Limb (tissue), 2 donors: Measurements from ENCODE around the gene SYNDIG1.
"Not testable (repeated sequence)": the region's sequence is repeated elsewhere in the genome, so short reads cannot be mapped to it uniquely, and the experiment has no call there.

ENCODE experiments used
- DNase-seq, 2 donors: peaks; one replicate each; pipeline ENCODE4 v3.0.0-alpha.2; 2016; ENCODE audit errors: extremely low spot score in 2 of 2

SYNDIG1 gene

DNA sequence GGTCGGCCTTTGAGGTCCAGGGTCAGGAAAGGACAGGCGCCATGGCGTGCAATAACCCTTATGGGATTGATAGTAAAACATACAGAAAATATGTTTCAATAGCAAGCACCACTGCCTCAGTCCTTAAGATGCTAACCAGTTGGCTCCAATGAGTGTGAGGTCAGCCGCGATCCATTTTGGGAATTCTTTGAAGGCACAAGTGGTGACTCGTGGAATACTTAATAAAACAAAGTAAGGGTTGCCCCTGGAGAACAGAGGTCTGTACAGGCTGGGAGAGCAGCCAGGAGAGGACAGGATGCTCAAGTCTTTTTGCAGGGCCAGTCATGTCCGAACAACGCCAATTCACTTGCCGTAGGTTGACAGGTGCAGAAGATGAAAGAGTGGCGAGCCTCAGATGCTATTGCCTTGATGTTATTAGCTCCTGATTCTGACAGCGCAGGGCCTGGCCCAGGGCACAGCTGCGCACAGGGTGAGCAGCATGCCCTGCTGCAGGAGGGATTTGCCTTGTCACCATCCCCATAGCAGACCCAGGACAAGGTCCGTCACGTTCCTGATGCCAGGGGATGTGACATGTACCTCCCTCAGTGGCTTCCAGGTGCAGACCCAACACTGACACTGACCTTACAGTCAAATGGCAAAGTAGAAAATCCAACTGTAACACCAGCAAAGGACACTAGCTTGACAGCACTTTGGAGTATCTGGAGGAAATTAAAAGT is 21.8 kb downstream of the SYNDIG1 start:
- peak in 1 of 2 donors; percentile 21 for DNase-seq

DNA sequence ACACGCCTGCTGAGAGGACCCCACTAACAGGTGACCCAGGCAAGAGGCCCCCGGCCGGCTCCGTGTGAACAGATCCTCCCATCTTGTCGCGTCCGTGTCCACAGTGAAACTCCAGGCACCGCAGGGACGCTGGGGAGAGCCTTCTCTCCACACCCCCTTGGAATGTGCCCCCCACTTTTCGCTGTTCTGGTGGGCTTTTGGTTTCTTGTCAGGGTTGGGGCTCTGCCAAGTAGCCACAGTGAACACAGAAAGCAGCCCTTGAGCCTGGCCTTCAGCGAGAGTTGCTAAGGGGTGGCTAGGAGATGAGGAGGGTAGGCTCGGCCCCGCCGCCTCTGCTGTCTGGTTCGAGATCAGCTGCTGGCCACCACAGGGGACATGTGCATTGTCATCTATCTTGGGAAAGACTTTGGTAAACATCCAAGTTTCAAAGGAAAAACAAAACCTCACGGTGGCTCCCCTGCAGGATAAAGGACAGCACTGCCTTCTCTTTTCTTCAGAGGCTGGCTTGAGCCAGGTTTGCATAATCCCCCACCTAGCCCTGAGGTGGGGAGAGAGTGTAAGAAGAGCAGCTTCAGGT is 22.7 kb downstream of the SYNDIG1 start:
- peak in 1 of 2 donors; percentile 22 for DNase-seq

DNA sequence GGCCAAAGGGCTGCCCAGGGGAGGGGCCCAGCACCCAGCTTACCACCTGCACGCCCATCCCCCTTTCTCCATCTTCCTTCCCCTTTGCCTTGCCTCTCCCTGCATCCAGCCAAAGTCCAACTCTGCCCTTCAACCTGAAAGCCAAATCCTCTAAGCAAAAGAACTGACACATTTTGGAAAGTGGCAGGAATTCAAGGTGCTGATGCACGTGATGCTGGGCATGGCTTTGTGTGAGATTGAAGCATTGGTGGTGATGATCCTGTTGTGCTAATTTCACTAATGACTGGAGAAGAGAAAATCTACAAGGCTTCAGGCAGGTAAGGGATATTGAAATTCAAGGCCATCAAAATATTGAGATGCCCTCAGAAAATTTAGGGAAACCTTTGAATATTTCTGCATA is 23.3 kb downstream of the SYNDIG1 start:
- no peak for DNase-seq

DNA sequence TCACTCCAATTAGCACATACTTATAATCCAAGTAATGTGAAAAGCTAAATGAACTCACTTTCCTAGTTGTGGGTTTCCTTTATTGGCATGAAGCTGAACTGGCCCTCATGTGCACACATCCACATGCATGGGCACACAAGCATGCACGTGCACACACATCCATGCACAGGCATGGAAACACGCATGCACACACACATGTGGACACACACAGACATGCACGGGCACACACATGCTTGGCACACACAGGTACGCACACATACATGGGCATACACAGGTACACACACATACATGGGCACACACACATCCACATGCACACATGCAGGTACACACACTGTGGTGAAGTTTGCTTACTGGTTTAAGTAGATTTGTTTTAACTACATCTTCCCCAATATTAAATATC is 23.8 kb downstream of the SYNDIG1 start:
- DNase-seq: no peak

DNA sequence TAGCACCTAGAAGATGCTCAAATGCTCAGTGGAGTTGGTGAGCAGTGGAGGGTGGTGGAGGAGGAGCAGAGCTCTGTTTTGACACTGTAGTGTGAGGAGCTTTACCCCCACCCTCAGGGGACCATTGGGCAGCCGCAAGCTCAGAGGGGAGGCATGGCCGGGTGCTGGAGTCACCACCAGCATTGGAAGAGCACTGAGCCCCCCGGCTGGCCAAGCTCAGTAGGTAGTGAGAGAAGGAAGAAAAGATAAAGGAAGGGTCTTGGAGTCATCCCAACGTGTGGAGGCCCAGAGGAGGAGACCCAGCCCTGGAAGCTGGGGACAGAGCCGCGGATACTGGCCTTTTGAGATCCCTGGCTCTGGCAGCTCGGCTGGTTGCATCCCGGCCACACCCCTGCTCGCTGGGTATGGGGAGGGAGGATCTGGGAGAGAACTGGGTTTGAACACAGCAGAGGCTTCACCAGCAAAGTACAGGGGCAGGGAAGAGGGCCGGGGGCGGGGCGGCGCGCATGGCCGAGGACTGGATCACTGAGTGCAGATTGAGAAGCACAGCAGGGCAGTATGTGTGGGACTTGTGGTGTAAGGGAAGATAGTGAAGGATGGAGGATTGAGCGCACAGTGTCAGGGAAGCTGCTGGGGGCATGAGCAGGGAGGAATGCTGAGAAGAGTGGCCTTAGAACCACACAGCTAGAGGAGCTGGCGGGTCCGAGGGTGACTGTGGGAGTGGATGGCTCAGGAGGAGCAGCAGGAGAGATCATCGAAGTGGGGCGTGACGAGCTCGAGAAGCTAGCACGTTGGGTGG is 24.4 kb downstream of the SYNDIG1 start:
- no peak for DNase-seq

DNA sequence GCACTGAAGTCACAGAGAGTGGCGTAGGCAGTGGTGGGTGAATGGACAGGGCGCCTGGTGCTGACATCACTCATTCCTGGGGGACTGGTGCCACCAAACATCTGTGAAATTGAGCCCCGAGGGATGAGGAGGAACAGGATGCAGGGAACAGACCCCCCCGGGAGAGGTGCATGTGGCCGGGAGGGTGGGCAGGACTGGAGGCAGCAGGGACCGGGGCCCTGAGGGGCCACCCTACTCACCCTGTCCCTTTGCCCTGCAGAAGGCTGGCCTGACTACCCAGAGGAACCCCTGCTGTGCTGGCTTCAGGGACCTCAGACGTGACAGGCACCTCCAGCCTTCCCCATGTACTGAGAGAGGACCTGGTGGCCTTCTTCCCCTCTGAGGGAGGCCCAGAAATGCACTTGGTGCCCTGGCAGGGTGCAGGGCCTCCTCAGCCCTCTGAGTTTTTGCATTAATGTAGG is 25.1 kb downstream of the SYNDIG1 start:
- DNase-seq: no peak

DNA sequence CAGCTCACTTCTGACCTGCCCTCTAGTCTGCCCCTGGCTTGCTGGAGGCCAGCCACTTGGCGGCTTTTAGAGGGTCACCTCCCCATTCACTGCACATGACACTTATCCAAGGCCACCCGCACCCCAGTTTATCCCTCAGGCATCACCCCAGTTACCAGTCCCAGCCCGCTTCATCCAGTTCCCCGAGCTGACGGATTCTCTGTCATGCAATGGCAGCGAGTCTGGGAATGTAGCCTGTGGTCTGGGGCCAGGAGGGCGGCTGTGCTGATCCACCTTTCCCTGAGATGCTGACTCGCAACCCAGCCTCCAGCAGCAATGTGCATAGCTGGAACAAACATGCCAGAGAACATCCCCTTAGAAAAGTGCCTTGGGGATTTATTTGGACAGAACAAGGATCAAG is 25.8 kb downstream of the SYNDIG1 start:
- DNase-seq: no peak

DNA sequence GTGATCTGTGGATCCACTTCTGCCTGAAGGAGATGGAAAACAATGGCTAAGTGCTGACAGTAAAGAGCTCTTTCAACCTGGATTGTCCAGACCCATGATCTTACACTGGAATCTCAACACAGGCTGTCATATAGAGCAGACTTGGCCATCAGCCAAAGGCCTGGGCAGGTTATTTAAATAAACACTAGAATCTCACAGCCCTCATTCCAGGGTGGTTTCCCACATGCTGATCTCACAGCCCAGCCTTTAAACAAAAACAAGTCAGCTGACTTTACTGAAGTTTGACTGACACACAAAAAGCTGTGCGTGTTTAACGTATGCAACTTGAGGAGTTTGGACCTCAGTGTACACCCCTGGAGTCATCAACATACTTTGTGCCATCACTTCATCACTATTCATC is 28.4 kb downstream of the SYNDIG1 start:
- DNase-seq: no peak

DNA sequence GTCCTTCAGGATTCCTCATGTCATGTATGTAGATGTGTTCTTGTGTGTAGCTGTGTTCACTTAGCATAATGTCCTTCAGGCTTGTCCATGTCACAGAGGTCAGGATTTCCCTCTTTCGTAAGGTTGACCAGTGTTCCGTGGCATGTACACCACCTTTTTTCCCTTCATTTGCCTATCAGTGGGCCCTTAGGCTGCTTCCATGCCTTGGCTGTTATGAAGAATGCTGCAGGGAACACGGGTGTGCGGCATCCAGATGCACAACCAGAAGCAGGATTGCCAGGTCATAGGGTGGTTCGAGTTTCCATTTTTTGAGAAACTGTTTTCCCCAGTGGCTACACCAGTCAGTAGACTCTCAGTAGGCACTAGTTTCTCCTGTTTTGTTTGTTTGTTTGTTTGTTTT is 29.2 kb downstream of the SYNDIG1 start:
- no peak for DNase-seq

DNA sequence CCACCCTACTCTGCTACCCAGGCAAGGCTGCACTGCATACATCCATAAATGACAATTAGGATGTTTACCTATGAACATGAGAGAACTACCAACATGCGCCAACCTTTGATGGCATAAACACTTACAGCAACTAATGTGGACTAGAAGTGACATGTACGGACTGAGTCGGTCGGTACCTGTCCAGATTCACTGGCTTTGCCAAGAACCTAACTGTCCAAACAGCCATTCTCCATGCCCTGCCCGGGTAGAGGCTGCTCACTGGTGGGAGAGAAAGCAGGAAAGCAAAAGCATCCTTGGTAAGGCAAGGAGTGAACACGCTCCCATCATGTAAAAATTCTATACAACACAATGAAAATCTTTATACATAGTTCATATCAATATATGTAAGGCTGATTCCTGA is 30.0 kb downstream of the SYNDIG1 start:
- no peak for DNase-seq

DNA sequence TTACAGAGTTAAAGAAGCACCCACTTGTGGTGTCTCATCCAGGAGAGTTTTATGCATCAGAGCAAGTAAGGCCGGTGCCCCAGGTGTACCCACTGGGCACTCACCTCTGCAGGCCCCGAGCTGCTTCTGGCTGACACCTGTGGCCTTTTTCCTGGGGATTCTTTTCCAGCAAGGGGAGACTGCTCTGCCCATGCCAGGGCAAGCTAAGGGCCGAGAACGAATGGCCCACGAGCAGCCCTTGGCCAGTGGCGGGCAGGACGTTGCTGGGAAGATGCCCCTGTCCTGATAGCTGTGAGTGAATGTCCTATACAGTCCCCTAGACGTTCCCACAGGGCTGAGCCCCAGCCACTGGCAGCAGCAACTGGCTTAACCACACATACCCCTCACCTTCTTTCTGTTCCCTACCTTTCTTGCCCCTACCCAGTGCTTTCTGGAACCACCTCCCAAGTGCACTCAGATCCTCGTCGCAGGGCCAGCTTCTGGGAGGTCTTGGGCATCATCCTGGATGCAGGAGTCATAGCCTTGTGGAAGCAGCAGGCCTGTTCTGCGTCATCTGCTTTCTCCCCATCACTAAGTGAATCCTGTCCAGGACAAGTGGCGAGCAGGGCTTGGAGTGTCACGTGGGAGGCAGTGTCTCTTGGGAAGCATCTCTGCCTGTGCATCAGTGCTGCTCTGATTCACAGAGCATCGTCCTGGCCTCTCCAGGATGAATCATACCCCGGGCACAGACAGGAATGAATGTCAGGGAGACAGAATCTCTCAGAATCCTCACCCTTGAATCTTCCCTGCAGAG is 32.5 kb downstream of the SYNDIG1 start:
- DNase-seq: no peak

DNA sequence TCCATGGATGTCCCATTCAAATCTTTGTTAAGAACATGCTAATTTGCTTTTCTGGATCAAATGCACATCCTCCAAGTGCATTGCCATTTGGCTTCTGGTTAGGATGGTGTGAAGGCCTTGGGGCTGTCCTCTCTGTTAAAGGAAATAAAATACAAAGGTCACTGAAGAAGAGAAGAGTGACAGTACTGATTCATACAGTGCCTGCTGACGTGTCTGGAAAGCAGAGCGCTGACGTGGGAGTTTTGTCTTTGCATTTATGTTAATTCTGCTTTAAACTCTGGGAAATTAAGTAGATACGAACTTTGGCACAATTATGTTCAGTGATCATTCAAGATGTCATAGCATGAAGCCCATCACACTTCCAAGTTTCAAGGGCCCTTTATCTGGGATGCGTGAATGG is 33.2 kb downstream of the SYNDIG1 start:
- no peak for DNase-seq

DNA sequence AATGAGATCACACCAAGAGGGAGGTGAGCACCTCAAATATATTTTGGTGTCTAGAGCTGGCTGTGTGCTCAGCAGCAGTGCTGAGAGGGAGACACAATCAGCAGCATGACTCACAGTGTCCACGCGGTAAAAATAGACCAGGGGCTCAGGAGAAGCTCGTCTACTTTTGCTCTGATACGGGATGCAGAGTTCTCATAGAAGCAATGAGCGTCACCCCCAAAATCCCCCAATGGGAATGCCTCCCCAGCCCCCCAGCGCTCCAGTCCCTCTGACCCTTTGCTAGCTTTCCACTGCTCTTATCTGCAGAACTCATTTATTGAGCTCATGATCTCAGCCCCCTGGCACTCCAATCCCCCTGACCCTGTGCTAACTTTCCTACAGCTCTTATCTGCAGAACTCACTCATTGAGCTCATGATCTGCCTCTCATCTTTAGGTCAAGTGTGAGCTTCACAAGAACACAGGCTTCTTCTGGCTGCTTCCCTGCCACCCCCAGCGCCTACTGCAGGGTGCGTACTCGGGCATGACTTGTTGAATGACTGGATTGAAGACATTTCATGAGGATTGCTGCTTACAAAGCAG is 34.0 kb downstream of the SYNDIG1 start:
- no peak for DNase-seq

DNA sequence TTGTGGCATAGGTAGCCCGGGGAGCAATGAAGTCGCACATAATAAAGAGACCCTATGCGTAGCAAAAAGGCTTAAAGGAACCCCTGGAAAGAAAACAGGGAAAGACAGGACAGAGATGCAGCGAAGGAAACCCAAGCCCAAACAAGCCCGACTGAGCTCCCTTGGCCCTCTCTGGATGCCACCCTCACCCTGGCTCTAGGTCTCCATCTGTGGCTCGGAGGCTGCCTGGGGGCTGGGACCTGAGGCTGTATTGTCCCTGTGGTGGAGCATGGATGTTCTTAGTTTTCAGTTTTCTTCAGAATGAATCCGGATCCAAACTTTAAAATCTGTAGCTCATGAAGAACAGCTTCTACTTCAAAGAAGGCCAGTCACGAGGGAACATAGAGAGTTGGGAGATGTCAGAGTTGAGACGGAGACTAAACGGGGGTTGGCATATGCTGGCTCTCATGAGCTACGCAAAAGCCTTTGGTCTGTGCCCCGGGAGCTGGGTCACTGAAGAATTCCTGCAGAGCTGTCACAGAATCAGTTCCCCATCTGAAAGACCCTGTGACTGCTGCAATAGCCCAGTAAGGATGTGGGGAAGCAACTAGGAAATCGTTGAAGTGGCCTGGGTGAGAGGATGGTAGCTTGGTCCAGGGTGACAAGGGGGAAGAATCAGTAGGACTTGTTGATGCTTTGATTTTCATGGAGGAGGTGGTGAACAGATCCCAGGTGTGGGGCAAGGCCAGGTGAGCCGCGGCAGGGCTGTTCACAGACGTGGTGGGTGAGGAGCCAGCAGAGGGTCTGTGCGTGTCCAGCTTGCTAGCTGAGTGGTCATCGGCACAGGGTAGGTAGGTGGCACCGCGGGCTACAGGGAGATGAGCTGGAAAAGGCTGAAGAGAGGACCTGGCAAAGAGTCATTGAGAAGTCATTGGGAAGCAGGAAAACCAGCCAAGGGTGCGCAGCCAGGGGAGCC is 35.2 kb downstream of the SYNDIG1 start:
- DNase-seq: no peak

DNA sequence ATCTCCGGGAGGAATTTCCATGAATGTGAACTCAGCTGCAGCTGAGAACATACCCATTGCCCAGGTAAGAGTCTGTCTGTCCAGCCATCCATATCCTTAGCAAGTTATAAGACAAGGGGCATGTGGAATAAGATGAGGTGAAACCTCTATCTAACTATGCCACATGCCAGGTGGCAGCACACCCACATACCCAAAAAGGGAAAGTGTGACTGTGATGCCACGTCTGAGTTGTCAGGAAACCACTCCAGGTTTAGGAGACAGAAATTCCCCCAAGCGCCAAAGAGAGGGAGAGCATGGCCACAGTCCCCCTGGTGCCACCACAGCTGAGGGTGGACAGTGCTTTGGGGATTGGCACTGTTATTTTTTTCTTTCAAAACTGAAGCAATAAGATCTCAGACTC is 36.7 kb downstream of the SYNDIG1 start:
- DNase-seq: no peak

DNA sequence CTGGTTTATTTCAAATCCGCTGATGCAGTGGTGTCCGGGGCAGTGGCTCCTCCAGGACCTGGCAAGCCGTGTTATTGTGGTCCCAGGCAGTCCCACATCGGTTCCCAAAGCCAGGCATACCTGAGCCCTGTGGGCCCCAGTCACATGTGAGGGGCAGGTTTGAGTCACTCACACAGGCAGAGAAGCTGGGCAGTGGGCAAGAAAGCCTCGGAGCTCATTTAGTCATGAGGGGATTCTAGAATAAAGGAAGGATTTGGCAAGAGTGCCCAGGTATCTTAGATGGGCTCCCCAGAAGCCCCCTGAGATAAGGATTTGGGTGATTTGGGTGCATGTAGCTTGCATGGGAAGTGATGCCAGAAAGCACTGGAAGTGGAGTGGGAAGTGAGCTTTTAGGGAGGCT is 37.3 kb downstream of the SYNDIG1 start:
- DNase-seq: no peak

DNA sequence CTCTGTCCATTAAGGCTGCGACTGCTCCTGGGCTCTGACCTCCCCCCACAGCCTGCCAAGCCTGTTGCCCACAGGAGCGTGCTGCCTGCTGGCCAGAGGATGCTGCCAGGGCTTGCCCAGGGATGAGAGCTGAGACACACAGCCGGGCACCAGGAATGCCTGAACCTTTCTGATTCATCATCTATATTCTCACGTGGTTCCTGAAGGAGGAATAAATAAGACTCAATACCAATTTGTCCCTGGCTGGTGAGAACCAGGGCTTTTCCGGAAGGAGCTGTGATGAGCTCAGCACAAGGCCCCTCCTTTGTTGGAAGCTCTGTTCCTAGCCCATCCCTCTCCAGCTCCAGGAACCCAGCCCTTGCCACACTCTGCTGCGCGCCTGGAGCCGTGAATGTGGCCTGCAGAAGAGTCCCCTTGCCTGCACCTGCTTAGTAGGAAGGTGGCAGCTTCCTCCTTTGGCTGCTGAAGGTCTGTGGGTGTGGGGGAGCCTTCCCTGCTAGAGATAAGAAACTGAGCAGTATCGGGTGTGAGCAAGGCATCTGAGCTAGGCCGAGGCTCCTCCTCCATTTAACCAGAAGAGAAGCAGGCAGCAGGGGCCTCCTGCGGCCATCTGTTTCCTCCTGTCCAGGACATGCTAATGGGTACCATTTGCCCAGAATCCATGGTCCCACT is 37.9 kb downstream of the SYNDIG1 start:
- DNase-seq: no peak

DNA sequence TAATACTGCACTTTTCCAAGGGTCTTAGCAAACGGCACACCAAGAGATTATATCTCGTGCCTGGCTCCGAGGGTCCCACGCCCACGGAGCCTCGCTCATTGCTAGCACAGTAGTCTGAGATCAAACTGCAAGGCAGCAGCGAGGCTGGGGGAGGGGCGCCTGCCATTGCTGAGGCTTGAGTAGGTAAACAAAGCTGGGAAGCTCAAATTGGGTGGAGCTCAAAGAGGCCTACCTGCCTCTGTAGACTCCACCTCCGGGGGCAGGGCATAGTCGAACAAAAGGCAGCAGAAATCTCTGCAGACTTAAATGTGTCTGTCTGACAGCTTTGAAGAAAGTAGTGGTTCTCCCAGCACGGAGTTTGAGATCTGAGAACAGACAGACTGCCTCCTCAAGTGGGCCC is 43.0 kb downstream of the SYNDIG1 start:
- not testable (repeated sequence) for DNase-seq

DNA sequence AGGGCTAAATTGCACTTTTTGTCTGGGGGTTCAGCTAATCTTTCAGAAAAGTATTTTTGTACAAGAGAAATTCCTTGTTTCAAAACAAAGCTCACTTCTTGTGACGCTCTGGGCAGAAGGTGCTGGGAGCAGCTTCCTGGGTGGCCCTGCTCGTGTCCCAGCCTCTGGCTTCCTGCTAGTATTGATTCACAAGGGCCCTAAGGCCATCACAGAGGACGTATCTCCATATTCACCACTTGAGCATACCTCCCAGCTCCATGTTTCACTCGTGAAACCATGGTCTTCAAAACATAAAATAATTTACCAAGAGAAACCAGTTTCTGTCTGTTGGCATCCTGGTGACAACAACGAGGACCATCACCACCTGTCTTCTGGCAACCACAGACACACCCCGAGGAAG is 49.1 kb downstream of the SYNDIG1 start:
- no peak for DNase-seq

DNA sequence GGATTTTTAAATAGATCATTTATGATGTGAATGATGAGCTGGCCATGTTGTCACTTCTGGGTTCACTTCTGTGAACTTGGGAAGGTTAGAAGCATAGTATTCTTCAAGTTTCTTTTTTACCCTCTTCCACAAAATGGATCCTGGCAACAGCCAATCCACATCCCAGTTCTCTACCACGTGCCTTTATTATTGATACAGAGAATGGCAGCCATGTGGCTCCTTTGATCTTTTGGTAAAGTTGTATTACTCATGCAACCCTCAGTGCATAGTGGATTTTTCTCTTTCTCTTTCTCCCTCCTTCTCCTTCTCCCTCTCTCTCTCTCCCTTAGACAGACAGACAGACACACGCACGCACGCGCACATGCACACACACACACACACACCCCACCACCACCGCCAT is 50.0 kb downstream of the SYNDIG1 start:
- DNase-seq: no peak
